NCI-H1436 treated with DMSO at 0.1 percent for 48 hours (cell line): ENCODE measurements around the gene GJC3.
"Not testable (repeated sequence)": the region's sequence is repeated elsewhere in the genome, so short reads cannot be mapped to it uniquely, and the experiment has no call there.

ENCODE experiments used
- DNase-seq: peaks from one replicate; lab custom pipeline; 2025; lab: John Stamatoyannopoulos, UW

The GJC3 gene

GRCh38 chr7:99928994-99929729, at the start of gene GJC3:
GJC3 (minus strand) TSS chr7:99929620; CDS start chr7:99929620, 0 bp downstream.
- peak; percentile 6 for DNase-seq

- no peak for DNase-seq
Observed at GRCh38 chr7:99976626-99977025, 47.2 kb upstream of the GJC3 start.

- no peak for DNase-seq
Observed at GRCh38 chr7:99975782-99976521, 46.5 kb upstream of the GJC3 start, which contains the start of gene AZGP1. AZGP1 (minus strand) TSS chr7:99976031; CDS start chr7:99976020, 11 bp downstream.

GRCh38 chr7:99974681-99975080, 45.3 kb upstream of the GJC3 start:
- DNase-seq: no peak

- DNase-seq: not testable (repeated sequence)
Observed at GRCh38 chr7:99973817-99974216, 44.4 kb upstream of the GJC3 start.

GRCh38 chr7:99971242-99971641, 41.8 kb upstream of the GJC3 start:
- no peak for DNase-seq

GRCh38 chr7:99969813-99970212, 40.4 kb upstream of the GJC3 start:
- DNase-seq: not testable (repeated sequence)

GRCh38 chr7:99969298-99969697, 39.9 kb upstream of the GJC3 start:
- no peak for DNase-seq

- no peak for DNase-seq
Observed at GRCh38 chr7:99958564-99959227, 29.3 kb upstream of the GJC3 start.

GRCh38 chr7:99955247-99955646, 25.8 kb upstream of the GJC3 start:
- DNase-seq: no peak

- not testable (repeated sequence) for DNase-seq
Observed at GRCh38 chr7:99954643-99955042, 25.2 kb upstream of the GJC3 start.

GRCh38 chr7:99953649-99954048, 24.2 kb upstream of the GJC3 start:
- DNase-seq: no peak

GRCh38 chr7:99952649-99953048, 23.2 kb upstream of the GJC3 start:
- not testable (repeated sequence) for DNase-seq

- not testable (repeated sequence) for DNase-seq
Observed at GRCh38 chr7:99950819-99951218, 21.4 kb upstream of the GJC3 start.

GRCh38 chr7:99949645-99950228, 20.3 kb upstream of the GJC3 start:
- no peak for DNase-seq

- DNase-seq: no peak
Observed at GRCh38 chr7:99947608-99948007, 18.2 kb upstream of the GJC3 start.

- no peak for DNase-seq
Observed at GRCh38 chr7:99944497-99945070, 15.2 kb upstream of the GJC3 start.

- no peak for DNase-seq
Observed at GRCh38 chr7:99943641-99944496, 14.4 kb upstream of the GJC3 start.

- DNase-seq: no peak
Observed at GRCh38 chr7:99938296-99938695, 8.9 kb upstream of the GJC3 start.

- not testable (repeated sequence) for DNase-seq
Observed at GRCh38 chr7:99935009-99935408, 5.6 kb upstream of the GJC3 start.

GRCh38 chr7:99930376-99930775, 956 bp upstream of the GJC3 start:
- no peak for DNase-seq
